Measurements from ENCODE around the gene GLCE.

Gene GLCE

GRCh38 chr15:69219690-69220089 is 59.3 kb downstream of the GLCE start:
- Histone ChIP-seq H3K9ac (ENCODE audit: low read length) (no peak overlapping the region), H3K9me3 (ENCODE audit: control insufficient read depth, low read length) (no peaks in the 10 kb centered on the region), H3K4me1 (ENCODE audit: control insufficient read depth, insufficient read depth, low read length) (peaks cover 23% of the 10 kb centered on the region), H3K4me3 (ENCODE audit: low read length) (no peak overlapping the region), H3K27me3 (ENCODE audit: control insufficient read depth, insufficient read depth, low read length) (no peaks in the 10 kb centered on the region), H3K36me3 (ENCODE audit: control insufficient read depth, insufficient read depth, low read length) (no peaks in the 10 kb centered on the region)

- no peaks in the 10 kb centered on the region for H3K27me3 ChIP-seq (ENCODE audit: control insufficient read depth, insufficient read depth, low read length)
- no peaks in the 10 kb centered on the region for H3K9me3 ChIP-seq (ENCODE audit: control insufficient read depth, low read length)
- no peak overlapping the region for H3K4me3 ChIP-seq (ENCODE audit: low read length)
- H3K9ac ChIP-seq (ENCODE audit: low read length), result no peak overlapping the region
- H3K4me1 ChIP-seq (ENCODE audit: control insufficient read depth, insufficient read depth, low read length), result peaks cover 26% of the 10 kb centered on the region
- no peaks in the 10 kb centered on the region for H3K36me3 ChIP-seq (ENCODE audit: control insufficient read depth, insufficient read depth, low read length)
Measured at GRCh38 chr15:69222002-69222474, 61.6 kb downstream of the GLCE start.

DNA sequence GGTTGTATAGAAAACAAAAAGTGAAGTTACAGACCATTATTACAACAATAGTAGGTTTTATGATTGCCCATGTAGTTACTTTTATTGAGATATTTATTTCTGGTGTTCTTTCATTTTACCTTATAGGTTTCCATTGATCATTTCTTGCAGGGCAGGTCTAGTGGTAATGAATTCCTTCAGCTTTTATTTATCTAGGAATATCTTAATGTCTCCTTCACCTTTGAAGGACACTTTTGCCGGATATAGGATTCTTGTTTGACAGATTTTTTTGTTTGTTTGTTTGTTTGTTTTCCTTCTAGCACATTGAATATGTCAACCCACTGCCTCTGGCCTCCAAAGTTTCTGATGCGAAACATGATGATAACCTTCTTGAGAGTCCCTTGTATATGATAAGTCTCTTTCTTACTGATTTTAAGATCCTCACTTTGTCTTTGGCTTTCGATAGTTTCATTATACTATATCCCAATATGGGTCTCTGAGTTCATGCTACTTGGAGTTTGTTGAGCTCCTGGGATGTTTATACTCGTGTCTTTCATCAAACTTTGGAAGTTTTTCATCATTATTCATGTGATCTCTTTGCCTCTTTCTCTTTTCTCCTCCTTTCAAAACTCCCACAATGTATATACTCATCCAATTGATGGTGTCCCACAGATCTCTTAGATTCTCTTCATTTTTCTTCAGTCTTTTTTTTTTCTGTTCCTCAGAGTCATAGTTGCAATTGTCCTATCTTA is 62.8 kb downstream of the GLCE start:
- Histone ChIP-seq H3K9me3 (ENCODE audit: control insufficient read depth, low read length) (no peaks in the 10 kb centered on the region), H3K9ac (ENCODE audit: low read length) (no peak overlapping the region), H3K4me3 (ENCODE audit: low read length) (no peak overlapping the region), H3K27me3 (ENCODE audit: control insufficient read depth, insufficient read depth, low read length) (no peaks in the 10 kb centered on the region), H3K36me3 (ENCODE audit: control insufficient read depth, insufficient read depth, low read length) (no peaks in the 10 kb centered on the region), H3K4me1 (ENCODE audit: control insufficient read depth, insufficient read depth, low read length) (peaks cover 26% of the 10 kb centered on the region)

DNA sequence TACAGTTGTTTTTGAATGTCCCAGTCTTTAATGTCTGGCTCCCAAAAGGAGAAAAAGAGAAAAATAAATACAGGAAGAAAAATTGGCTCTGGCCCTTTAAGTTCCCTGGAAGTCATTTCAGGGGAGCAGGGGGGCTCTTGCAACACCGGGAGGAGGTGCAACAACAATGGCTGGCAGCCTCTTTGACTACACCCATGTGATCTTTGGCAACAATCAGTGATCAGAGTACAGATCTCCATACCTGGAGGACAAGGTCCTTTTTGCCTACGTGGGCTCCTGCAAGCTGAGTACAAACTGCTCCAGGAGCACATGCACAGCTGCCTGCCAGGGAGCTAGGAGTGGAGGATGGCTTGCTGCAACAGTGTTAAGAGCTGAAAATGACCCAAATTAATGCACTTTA is 63.9 kb downstream of the GLCE start:
- Histone ChIP-seq H3K36me3 (ENCODE audit: control insufficient read depth, insufficient read depth, low read length) (no peaks in the 10 kb centered on the region), H3K27me3 (ENCODE audit: control insufficient read depth, insufficient read depth, low read length) (no peaks in the 10 kb centered on the region), H3K4me3 (ENCODE audit: low read length) (no peak overlapping the region)

GRCh38 chr15:69225355-69226022 is 65.1 kb downstream of the GLCE start:
- Histone ChIP-seq H3K9ac (ENCODE audit: low read length) (no peak overlapping the region), H3K9me3 (ENCODE audit: control insufficient read depth, low read length) (no peaks in the 10 kb centered on the region), H3K36me3 (ENCODE audit: control insufficient read depth, insufficient read depth, low read length) (no peaks in the 10 kb centered on the region), H3K27me3 (ENCODE audit: control insufficient read depth, insufficient read depth, low read length) (no peaks in the 10 kb centered on the region), H3K4me3 (ENCODE audit: low read length) (no peak overlapping the region), H3K4me1 (ENCODE audit: control insufficient read depth, insufficient read depth, low read length) (peaks cover 26% of the 10 kb centered on the region)

More for the DNA sequence above, 63.9 kb downstream of the GLCE start:
- Histone ChIP-seq H3K4me1 (ENCODE audit: control insufficient read depth, insufficient read depth, low read length) (peaks cover 26% of the 10 kb centered on the region), H3K9me3 (ENCODE audit: control insufficient read depth, low read length) (no peaks in the 10 kb centered on the region), H3K9ac (ENCODE audit: low read length) (no peak overlapping the region)

GRCh38 chr15:69226023-69226355 is 65.6 kb downstream of the GLCE start:
- Histone ChIP-seq H3K27me3 (ENCODE audit: control insufficient read depth, insufficient read depth, low read length) (no peaks in the 10 kb centered on the region), H3K36me3 (ENCODE audit: control insufficient read depth, insufficient read depth, low read length) (no peaks in the 10 kb centered on the region), H3K4me1 (ENCODE audit: control insufficient read depth, insufficient read depth, low read length) (peaks cover 26% of the 10 kb centered on the region), H3K9me3 (ENCODE audit: control insufficient read depth, low read length) (no peaks in the 10 kb centered on the region), H3K9ac (ENCODE audit: low read length) (no peak overlapping the region), H3K4me3 (ENCODE audit: low read length) (no peak overlapping the region)

GRCh38 chr15:69232144-69232543 is 71.7 kb downstream of the GLCE start:
- Histone ChIP-seq H3K4me3 (ENCODE audit: low read length) (no peak overlapping the region), H3K9ac (ENCODE audit: low read length) (no peak overlapping the region), H3K27me3 (ENCODE audit: control insufficient read depth, insufficient read depth, low read length) (no peaks in the 10 kb centered on the region), H3K4me1 (ENCODE audit: control insufficient read depth, insufficient read depth, low read length) (no peaks in the 10 kb centered on the region), H3K36me3 (ENCODE audit: control insufficient read depth, insufficient read depth, low read length) (no peaks in the 10 kb centered on the region), H3K9me3 (ENCODE audit: control insufficient read depth, low read length) (no peaks in the 10 kb centered on the region)

- Histone ChIP-seq H3K9me3 (ENCODE audit: control insufficient read depth, low read length) (no peaks in the 10 kb centered on the region), H3K27me3 (ENCODE audit: control insufficient read depth, insufficient read depth, low read length) (no peaks in the 10 kb centered on the region), H3K9ac (ENCODE audit: low read length) (no peak overlapping the region), H3K4me1 (ENCODE audit: control insufficient read depth, insufficient read depth, low read length) (no peaks in the 10 kb centered on the region), H3K36me3 (ENCODE audit: control insufficient read depth, insufficient read depth, low read length) (no peaks in the 10 kb centered on the region), H3K4me3 (ENCODE audit: low read length) (no peak overlapping the region)
Measured at GRCh38 chr15:69232765-69233164, 72.3 kb downstream of the GLCE start.

GRCh38 chr15:69234676-69235075 is 74.2 kb downstream of the GLCE start:
- Histone ChIP-seq H3K9me3 (ENCODE audit: control insufficient read depth, low read length) (no peaks in the 10 kb centered on the region), H3K4me3 (ENCODE audit: low read length) (no peak overlapping the region), H3K9ac (ENCODE audit: low read length) (no peak overlapping the region), H3K27me3 (ENCODE audit: control insufficient read depth, insufficient read depth, low read length) (no peaks in the 10 kb centered on the region), H3K4me1 (ENCODE audit: control insufficient read depth, insufficient read depth, low read length) (no peaks in the 10 kb centered on the region), H3K36me3 (ENCODE audit: control insufficient read depth, insufficient read depth, low read length) (no peaks in the 10 kb centered on the region)

GRCh38 chr15:69236505-69236904 is 76.1 kb downstream of the GLCE start:
- no peak overlapping the region for H3K9ac ChIP-seq (ENCODE audit: low read length)
- no peaks in the 10 kb centered on the region for H3K27me3 ChIP-seq (ENCODE audit: control insufficient read depth, insufficient read depth, low read length)
- H3K4me3 ChIP-seq (ENCODE audit: low read length), result no peak overlapping the region
- no peaks in the 10 kb centered on the region for H3K9me3 ChIP-seq (ENCODE audit: control insufficient read depth, low read length)
- no peaks in the 10 kb centered on the region for H3K4me1 ChIP-seq (ENCODE audit: control insufficient read depth, insufficient read depth, low read length)
- H3K36me3 ChIP-seq (ENCODE audit: control insufficient read depth, insufficient read depth, low read length), result no peaks in the 10 kb centered on the region

DNA sequence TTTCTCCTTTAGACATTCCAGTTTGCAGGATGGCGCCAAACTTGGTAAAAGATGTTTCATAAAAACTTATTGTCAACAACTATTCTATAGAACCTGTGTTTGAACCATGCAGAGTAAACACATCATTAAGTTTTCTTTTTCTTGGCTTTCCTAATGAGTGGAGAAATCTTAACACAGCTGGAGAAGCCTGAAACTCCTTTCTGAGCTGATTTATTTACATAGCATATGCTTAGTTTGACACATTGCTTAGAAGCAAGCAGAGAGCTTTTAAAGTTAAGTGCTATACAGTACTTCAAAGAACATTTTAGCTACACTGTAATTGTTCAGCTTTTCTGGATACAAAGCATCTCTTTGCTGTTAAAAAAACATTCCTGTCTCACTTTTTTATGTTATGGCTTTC is 77.3 kb downstream of the GLCE start:
- Histone ChIP-seq H3K4me1 (ENCODE audit: control insufficient read depth, insufficient read depth, low read length) (no peaks in the 10 kb centered on the region), H3K9ac (ENCODE audit: low read length) (no peak overlapping the region), H3K27me3 (ENCODE audit: control insufficient read depth, insufficient read depth, low read length) (no peaks in the 10 kb centered on the region), H3K36me3 (ENCODE audit: control insufficient read depth, insufficient read depth, low read length) (no peaks in the 10 kb centered on the region), H3K4me3 (ENCODE audit: low read length) (no peak overlapping the region), H3K9me3 (ENCODE audit: control insufficient read depth, low read length) (no peaks in the 10 kb centered on the region)

DNA sequence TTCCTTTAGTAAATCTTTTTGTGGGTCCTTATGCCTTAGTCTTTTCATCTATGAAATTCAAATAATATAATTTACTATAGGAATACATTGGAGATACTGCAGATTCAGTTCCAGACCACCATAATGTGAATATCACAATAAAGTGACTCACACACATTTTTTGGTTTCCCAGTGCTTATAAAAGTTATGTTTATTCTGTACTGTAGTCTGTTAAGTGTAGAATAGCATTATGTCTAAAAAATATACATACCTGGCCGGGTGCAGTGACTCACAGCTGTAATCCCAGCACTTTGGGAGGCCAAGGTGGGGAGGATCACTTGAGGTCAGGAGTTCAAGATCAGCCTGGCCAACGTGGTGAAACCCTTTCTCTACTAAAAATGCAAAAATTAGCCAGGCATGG is 84.4 kb downstream of the GLCE start:
- H3K9ac ChIP-seq (ENCODE audit: low read length), result no peak overlapping the region
- no peaks in the 10 kb centered on the region for H3K4me1 ChIP-seq (ENCODE audit: control insufficient read depth, insufficient read depth, low read length)
- H3K4me3 ChIP-seq (ENCODE audit: low read length), result no peak overlapping the region
- H3K27me3 ChIP-seq (ENCODE audit: control insufficient read depth, insufficient read depth, low read length), result no peaks in the 10 kb centered on the region
- H3K9me3 ChIP-seq (ENCODE audit: control insufficient read depth, low read length), result no peaks in the 10 kb centered on the region
- H3K36me3 ChIP-seq (ENCODE audit: control insufficient read depth, insufficient read depth, low read length), result no peaks in the 10 kb centered on the region
